OCI-LY7 (cell line): ENCODE results near the gene ANKH. TPM values are rescaled to one million over a fixed set of nuclear protein-coding genes. Genes with fewer than 3 reads are reported as not detected.

ENCODE experiments used
- BruUV-seq: library from RNA; stranded (reverse); fragments of 400-500 nt; replicated peaks from 2 replicates; lab custom pipeline; 2021; lab: Mats Ljungman, UMichigan
- CTCF ChIA-PET: fragments of 300-600 bp; sonication (Branson Sonifier 250); formaldehyde crosslinking; loops from one replicate; lab custom pipeline; 2022; ENCODE audit warnings: antibody characterized with exemption; ENCODE audit not compliant: unreplicated experiment; lab: Charles Lee
- POLR2A ChIA-PET: fragments of 300-600 bp; sonication (Branson Sonifier 250); formaldehyde crosslinking; loops from one replicate; lab custom pipeline; 2022; ENCODE audit warnings: antibody characterized with exemption; lab: Charles Lee
- DNase-seq: peaks from one replicate; pipeline ENCODE4 v3.0.0-alpha.2; 2015; ENCODE audit warnings: low spot score
- H2AFZ ChIP-seq: fragments of 200-600 bp; sonication (generic), shearing (Covaris generic); 2 replicates; pipeline ENCODE4 v1.6.1; 2014; ENCODE audit warnings: mild to moderate bottlenecking, antibody characterized with exemption, low read length, moderate library complexity
- H3K27ac ChIP-seq: fragments of 200-600 bp; sonication (generic); 2 replicates; pipeline ENCODE4 v1.5.1; 2014; ENCODE audit warnings: mixed run types, low read depth, mild to moderate bottlenecking, moderate library complexity, low read length, inconsistent platforms; ENCODE audit not compliant: poor library complexity, severe bottlenecking
- H3K36me3 ChIP-seq: fragments of 200-600 bp; sonication (generic); 2 replicates; pipeline ENCODE4 v1.6.1; 2014; ENCODE audit warnings: mild to moderate bottlenecking, antibody characterized with exemption, low read length, moderate library complexity, mixed read lengths; ENCODE audit not compliant: insufficient read depth
- H3K4me1 ChIP-seq: fragments of 200-600 bp; sonication (generic); 2 replicates; pipeline ENCODE4 v1.5.1; 2014; ENCODE audit warnings: mild to moderate bottlenecking, low read length; ENCODE audit not compliant: insufficient read depth, poor library complexity, severe bottlenecking
- H3K4me2 ChIP-seq: fragments of 200-600 bp; sonication (generic); 2 replicates; pipeline ENCODE4 v1.6.1; 2014; ENCODE audit warnings: mild to moderate bottlenecking, low read length
- H3K4me3 ChIP-seq: fragments of 200-600 bp; sonication (generic); 2 replicates; pipeline ENCODE4 v1.5.1; 2014; ENCODE audit warnings: mild to moderate bottlenecking, low read depth, low read length; ENCODE audit not compliant: poor library complexity, severe bottlenecking
- H3K79me2 ChIP-seq: fragments of 200-600 bp; sonication (generic); 2 replicates; pipeline ENCODE4 v1.6.1; 2016; ENCODE audit warnings: low read depth, mild to moderate bottlenecking, low read length, moderate library complexity, mixed read lengths; ENCODE audit not compliant: insufficient read depth
- H3K9me2 ChIP-seq: fragments of 200-600 bp; sonication (generic); 2 replicates; pipeline ENCODE4 v1.6.1; 2016; ENCODE audit warnings: mild to moderate bottlenecking, low read length, mixed read lengths; ENCODE audit not compliant: insufficient read depth
- H3K9me3 ChIP-seq: fragments of 200-600 bp; sonication (generic); 2 replicates; pipeline ENCODE4 v1.6.1; 2014; ENCODE audit warnings: mild to moderate bottlenecking, mixed run types, low read length, mixed read lengths
- H4K20me1 ChIP-seq: fragments of 200-600 bp; sonication (generic); 2 replicates; pipeline ENCODE4 v1.6.1; 2014; ENCODE audit warnings: mild to moderate bottlenecking, antibody characterized with exemption, low read length, moderate library complexity, mixed read lengths; ENCODE audit not compliant: insufficient read depth
- CTCF ChIP-seq: fragments of 200-600 bp; sonication (generic); conservative IDR thresholded peaks from 2 replicates; pipeline ENCODE4 v1.5.1; 2014; ENCODE audit warnings: mild to moderate bottlenecking, antibody characterized with exemption, low read length, moderate library complexity, mixed read lengths
- EZH2phosphoT487 ChIP-seq: fragments of 200-600 bp; sonication (generic); IDR thresholded peaks from 2 replicates; pipeline ENCODE4 v1.6.1; 2018; ENCODE audit warnings: low read depth, borderline replicate concordance, mild to moderate bottlenecking, mixed run types, antibody characterized with exemption, low read length, moderate library complexity, mixed read lengths
- intact Hi-C: fragments of 100-400 bp; cut with micrococcal nuclease; formaldehyde crosslinking; loops from one replicate; pipeline ENCODE4 v1.10.0; 2022; ENCODE audit not compliant: unreplicated experiment
- total RNA-seq, 2 experiments: library from RNA; depleted of rRNA in 1 of 2; stranded (reverse); fragments of >200 nt in 1 of 2; shearing (Covaris generic) in 1 of 2; gene quantifications; 2 replicates each; pipeline ENCODE4 v1.2.3, GENCODE V29; 2014 to 2022

The ANKH gene
- total RNA-seq, 2 experiments from 2014 or later = 23.1 to 80.4 TPM

DNA sequence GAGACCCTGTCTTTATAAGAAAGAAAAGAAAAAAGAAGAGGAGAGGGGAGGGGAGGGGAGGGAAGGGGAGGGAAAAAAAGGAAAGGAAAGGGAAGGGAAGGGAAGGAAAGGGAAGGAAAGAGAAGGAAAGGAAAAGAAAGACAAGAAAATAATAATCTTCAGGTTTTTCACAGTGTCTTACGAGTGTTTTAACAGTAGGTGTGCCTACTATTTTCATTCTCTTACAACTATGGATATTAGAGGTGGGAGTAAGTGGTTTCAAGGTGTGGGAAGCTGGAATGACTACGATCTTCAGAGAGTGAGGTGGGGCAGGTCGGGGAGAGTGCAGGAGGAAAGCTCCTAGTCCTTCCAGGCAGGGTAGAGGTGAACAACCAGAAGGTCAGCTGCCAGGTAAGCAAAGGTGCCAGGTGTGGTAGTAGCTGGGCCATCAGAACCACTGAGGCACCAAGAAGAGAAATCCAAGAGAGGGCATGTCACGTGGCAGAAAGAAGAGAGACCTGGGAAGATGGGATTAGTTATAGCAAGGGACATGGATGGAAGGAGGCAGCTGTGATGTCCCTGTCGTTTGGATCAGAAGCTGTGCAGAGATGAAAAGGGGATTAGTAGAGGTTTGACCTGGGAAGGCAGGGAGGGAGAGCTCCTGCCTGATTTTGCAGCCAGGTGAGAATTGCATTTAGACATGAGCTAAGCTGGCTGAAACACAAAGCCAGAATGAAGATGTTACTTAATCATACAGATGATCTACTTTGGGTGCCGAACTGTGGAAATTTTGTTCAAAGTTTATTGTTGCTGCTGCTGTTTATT, 111.6 kb downstream of the ANKH start:
- BruUV-seq = no TSS peak
- Histone ChIP-seq H3K4me1 (peaks cover 28% of the 10 kb centered on the region), H3K79me2 (no peaks in the 10 kb centered on the region), H3K4me2 (no peak overlapping the region), H3K4me3 (no peak overlapping the region), H2AFZ (no peak overlapping the region), H3K36me3 (peaks cover 8% of the 10 kb centered on the region; the same call in 1 of the 2 replicates), H3K27ac (no peak overlapping the region), H3K9me3 (no peaks in the 10 kb centered on the region), H3K9me2 (no peaks in the 10 kb centered on the region), H4K20me1 (no peaks in the 10 kb centered on the region)
- no peak for TF ChIP-seq EZH2phosphoT487
- TF ChIP-seq CTCF = no peak
- DNase-seq = no peak
- CTCF ChIA-PET = no interaction called here
- POLR2A ChIA-PET = interaction anchor here (0.7 to 1.8 kb wide), 4 partner anchors 15 to 113 kb away, joined by 3 to 7 read pairs (median 4); no protein-coding TSS in a partner anchor
- intact Hi-C loops = no loop called here

DNA sequence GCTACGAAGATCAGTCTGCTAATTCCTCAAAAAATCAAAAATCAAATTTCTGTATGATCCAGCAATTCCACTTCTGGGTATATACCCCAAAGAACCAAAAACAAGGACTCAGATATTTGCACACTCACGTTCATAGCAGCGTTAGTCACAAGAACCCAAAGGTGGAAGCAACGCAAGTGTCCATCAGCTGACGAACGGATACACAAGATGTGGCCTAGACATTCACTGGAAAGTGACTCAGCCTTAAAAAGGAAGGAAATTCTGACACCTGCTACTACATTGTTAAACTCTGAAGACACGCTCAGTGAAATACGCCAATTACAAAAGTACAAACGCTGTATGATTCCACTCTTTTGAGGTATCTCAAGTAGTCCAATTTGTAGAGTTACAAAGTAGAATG, 113.7 kb downstream of the ANKH start:
- intact Hi-C loops = no loop called here
- no peak overlapping the region for H3K4me3 ChIP-seq
- peaks cover 19% of the 10 kb centered on the region for H3K4me1 ChIP-seq
- H3K36me3 ChIP-seq = peaks cover 19% of the 10 kb centered on the region; the same call in 1 of the 2 replicates
- no peak overlapping the region for H3K4me2 ChIP-seq
- POLR2A ChIA-PET = interaction anchor here (0.6 to 0.8 kb wide), 3 partner anchors 37 to 115 kb away, joined by 3 read pairs; no protein-coding TSS in a partner anchor
- H3K9me2 ChIP-seq = no peaks in the 10 kb centered on the region
- TF ChIP-seq CTCF = no peak
- no peak for TF ChIP-seq EZH2phosphoT487
- CTCF ChIA-PET = interaction anchor here (1.6 kb wide), 1 partner anchor 14 kb away, joined by 3 read pairs; no protein-coding TSS in a partner anchor
- DNase-seq = no peak
- no peak overlapping the region for H3K27ac ChIP-seq
- H2AFZ ChIP-seq = no peak overlapping the region
- no peaks in the 10 kb centered on the region for H4K20me1 ChIP-seq
- no peaks in the 10 kb centered on the region for H3K79me2 ChIP-seq
- H3K9me3 ChIP-seq = no peaks in the 10 kb centered on the region
- BruUV-seq = no TSS peak

GRCh38 chr5:14756478-14756877, 115.1 kb downstream of the ANKH start:
- Histone ChIP-seq H3K4me1 (peaks cover 5% of the 10 kb centered on the region), H2AFZ (no peak overlapping the region), H3K27ac (no peak overlapping the region), H3K9me3 (no peaks in the 10 kb centered on the region), H3K4me2 (no peak overlapping the region), H3K9me2 (no peaks in the 10 kb centered on the region), H3K36me3 (peaks cover 19% of the 10 kb centered on the region; the same call in 1 of the 2 replicates), H3K79me2 (no peaks in the 10 kb centered on the region), H3K4me3 (no peak overlapping the region), H4K20me1 (no peaks in the 10 kb centered on the region)
- BruUV-seq = no TSS peak
- ChIA-PET POLR2A (no interaction called here), CTCF (no interaction called here)
- DNase-seq = no peak
- intact Hi-C loops = no loop called here
- TF ChIP-seq CTCF = no peak
- no peak for TF ChIP-seq EZH2phosphoT487
